Measurements from ENCODE around the gene GBP4. TPM values are rescaled to one million over a fixed set of nuclear protein-coding genes. Genes with fewer than 3 reads are reported as not detected.

Gene GBP4
- total RNA-seq, 1 donor from 2014 or later, result 8.8 TPM

Other genes starting within 250 kb of the GBP4 start
- gene KYAT3, start 206.3 kb downstream of the GBP4 start, total RNA-seq, result 6.0 TPM
- 10.0 TPM for gene RBMXL1, start 206.3 kb downstream of the GBP4 start, total RNA-seq
- 7.4 TPM for gene GBP3, start 176.1 kb downstream of the GBP4 start, total RNA-seq
- 6.1 TPM for gene GBP1, start 133.7 kb downstream of the GBP4 start, total RNA-seq
- 12.2 TPM for gene GBP2, start 72.8 kb downstream of the GBP4 start, total RNA-seq
- gene GBP7, start 22.9 kb downstream of the GBP4 start, total RNA-seq, result not detected
- gene GBP5, start 73.9 kb upstream of the GBP4 start, total RNA-seq, result 0.99 TPM
- gene GBP6, start 165.1 kb upstream of the GBP4 start, total RNA-seq, result not detected